CD14-positive monocyte (primary cell): Measurements from ENCODE around the gene TATDN2. TPM values are rescaled to one million over a fixed set of nuclear protein-coding genes. Genes with fewer than 3 reads are reported as not detected.

Source experiments
- DNase-seq, 3 donors: peaks; one replicate each; pipeline ENCODE4 v3.0.0-alpha.2; 2011 to 2022
- H2AFZ ChIP-seq: 2 replicates; pipeline ENCODE4 v1.6.0; 2012; ENCODE audit warnings: mild to moderate bottlenecking, low read depth, low read length, inconsistent platforms; ENCODE audit not compliant: insufficient read depth, poor library complexity, severe bottlenecking
- H3K27ac ChIP-seq, 2 donors: 1 replicate in 1 of 2; 2 replicates in 1 of 2; pipeline ENCODE4 v1.5.1; 2012 to 2013; ENCODE audit warnings: low read length in 2 of 2, control low read depth in 1 of 2, inconsistent platforms in 1 of 2, low read depth in 1 of 2, mild to moderate bottlenecking in 1 of 2
- H3K27me3 ChIP-seq, 2 donors: one replicate each; pipeline versions ENCODE4 v1.6.0 to v1.6.1; 2011 to 2013; ENCODE audit warnings: low read length in 2 of 2; ENCODE audit not compliant: control insufficient read depth in 2 of 2, insufficient read depth in 2 of 2
- H3K36me3 ChIP-seq, 2 donors: replicated peaks in 1 of 2; 1 replicate in 1 of 2; 2 replicates in 1 of 2; pipeline versions ENCODE4 v1.5.1 to v1.6.1; 2012 to 2013; ENCODE audit warnings: low read length in 2 of 2, control low read depth in 1 of 2, inconsistent platforms in 1 of 2, mild to moderate bottlenecking in 1 of 2; ENCODE audit not compliant: insufficient read depth in 2 of 2, control insufficient read depth in 1 of 2
- H3K4me1 ChIP-seq, 2 donors: 1 replicate in 1 of 2; 2 replicates in 1 of 2; pipeline versions ENCODE4 v1.5.1 to v1.6.1; 2012 to 2013; ENCODE audit warnings: low read length in 2 of 2, control low read depth in 1 of 2, inconsistent platforms in 1 of 2, mild to moderate bottlenecking in 1 of 2, moderate library complexity in 1 of 2; ENCODE audit not compliant: insufficient read depth in 2 of 2, control insufficient read depth in 1 of 2
- H3K4me2 ChIP-seq: replicated peaks from 2 replicates; pipeline ENCODE3; 2012; ENCODE audit warnings: low read length, moderate library complexity, mild to moderate bottlenecking; ENCODE audit not compliant: poor library complexity, severe bottlenecking; ENCODE audit errors: extremely low read depth
- H3K4me3 ChIP-seq, 3 experiments: fragments of 200-600 bp in 1 of 3; sonication (generic) in 1 of 3; replicated peaks in 1 of 3; 1 replicate in 2 of 3; 2 replicates in 1 of 3; pipeline ENCODE4 v1.5.1; 2011 to 2013; ENCODE audit warnings: low read length in 3 of 3, mild to moderate bottlenecking in 3 of 3, control low read depth in 2 of 3, low read depth in 2 of 3, inconsistent platforms in 1 of 3, moderate library complexity in 1 of 3
- H3K79me2 ChIP-seq: 2 replicates; pipeline ENCODE4 v1.6.0; 2012; ENCODE audit warnings: mild to moderate bottlenecking, control low read depth, inconsistent platforms, low read length, moderate library complexity; ENCODE audit not compliant: insufficient read depth
- H3K9ac ChIP-seq: 2 replicates; pipeline ENCODE4 v1.6.0; 2017; ENCODE audit warnings: low read length, mild to moderate bottlenecking; ENCODE audit not compliant: insufficient read depth, poor library complexity, severe bottlenecking
- H3K9me3 ChIP-seq, 2 donors: replicated peaks in 1 of 2; 1 replicate in 1 of 2; 2 replicates in 1 of 2; pipeline versions ENCODE4 v1.5.1 to v1.6.1; 2012 to 2013; ENCODE audit warnings: low read length in 2 of 2, control low read depth in 1 of 2; ENCODE audit not compliant: control insufficient read depth in 1 of 2, insufficient read depth in 1 of 2
- H4K20me1 ChIP-seq: 2 replicates; pipeline ENCODE4 v1.6.0; 2012; ENCODE audit warnings: mild to moderate bottlenecking, low read length, control low read depth, moderate library complexity; ENCODE audit not compliant: insufficient read depth
- H3K27ac Mint-ChIP-seq, 7 donors: one replicate each; pipeline ENCODE4 v1.8.0; 2020; ENCODE audit warnings: mild to moderate bottlenecking in 7 of 7, mixed read lengths in 7 of 7, moderate library complexity in 6 of 7, inconsistent platforms in 2 of 7
- H3K27me3 Mint-ChIP-seq, 3 donors: one replicate each; pipeline ENCODE4 v1.8.0; 2021 to 2022; ENCODE audit warnings: low read depth in 3 of 3, mild to moderate bottlenecking in 3 of 3, mixed read lengths in 3 of 3, moderate library complexity in 3 of 3, inconsistent platforms in 1 of 3
- H3K36me3 Mint-ChIP-seq, 2 donors: one replicate each; pipeline ENCODE4 v1.8.0; 2020; ENCODE audit warnings: mixed read lengths in 2 of 2, inconsistent platforms in 1 of 2, mild to moderate bottlenecking in 1 of 2
- H3K4me1 Mint-ChIP-seq: one replicate; pipeline ENCODE4 v1.8.0; 2020; ENCODE audit warnings: mild to moderate bottlenecking, mixed read lengths
- H3K4me3 Mint-ChIP-seq, 2 donors: one replicate each; pipeline ENCODE4 v1.8.0; 2020; ENCODE audit warnings: mild to moderate bottlenecking in 2 of 2, mixed read lengths in 2 of 2, moderate library complexity in 1 of 2
- H3K9me3 Mint-ChIP-seq, 7 donors: one replicate each; pipeline ENCODE4 v1.8.0; 2020 to 2022; ENCODE audit warnings: mixed read lengths in 7 of 7, mild to moderate bottlenecking in 6 of 7, moderate library complexity in 6 of 7, inconsistent platforms in 2 of 7
- CTCF ChIP-seq: fragments of 200-600 bp; IDR thresholded peaks from one replicate; pipeline ENCODE4 v1.8.0; 2022; ENCODE audit warnings: antibody characterized with exemption, mild to moderate bottlenecking
- WGBS: methylation state at CpG from one replicate; pipeline ENCODE4 v1.1.5; 2013; ENCODE audit warnings: missing lambda C conversion rate; ENCODE audit not compliant: insufficient coverage; 5-methylcytosine and 5-hydroxymethylcytosine counted together
- intact Hi-C, 2 donors: fragments of 100-400 bp; cut with micrococcal nuclease; formaldehyde crosslinking; loops; one replicate each; pipeline versions ENCODE4 v1.15.0 to v1.15.1; 2023
- polyA plus RNA-seq, 3 donors: library from polyadenylated mRNA; depleted of rRNA in 1 of 3; unstranded in 2 of 3; stranded (reverse) in 1 of 3; fragments of 300-500 nt in 2 of 3; fragments of >200 nt in 1 of 3; fragmentation: Illumina TruSeq in 2 of 3; gene quantifications; 1 replicate in 2 of 3; 2 replicates in 1 of 3; pipeline ENCODE4 v1.2.3, GENCODE V29; 2012 to 2021

The TATDN2 gene
- polyA plus RNA-seq, 3 donors = 6.0 to 27.1 (median 6.0) TPM

GRCh38 chr3:10272977-10273376 is 24.7 kb downstream of the TATDN2 start:
- no peak for DNase-seq
- H3K4me1 ChIP-seq = peaks cover 19 to 21% of the 10 kb centered on the region in 2 donors
- H3K36me3 ChIP-seq = peaks cover 66 to 86% of the 10 kb centered on the region in 2 donors
- H3K27ac Mint-ChIP-seq = peak overlapping the region in 6 of 7 donors; percentile 3 to 83 (median 51)
- H3K4me2 ChIP-seq = no peak overlapping the region
- WGBS = 100% methylated on average over 2 of the region's 2 CpGs
- H3K36me3 Mint-ChIP-seq = peaks cover 67 to 82% of the 10 kb centered on the region in 2 donors
- no peaks in the 10 kb centered on the region for H3K9me3 ChIP-seq
- peaks cover 20% of the 10 kb centered on the region for H3K4me1 Mint-ChIP-seq
- peaks cover 100% of the 10 kb centered on the region for H3K79me2 ChIP-seq
- no peak overlapping the region for H3K4me3 ChIP-seq
- peak overlapping the region in 1 of 2 donors; percentile 64 for H3K27ac ChIP-seq
- TF ChIP-seq CTCF = no peak
- H2AFZ ChIP-seq = no peak overlapping the region
- H3K27me3 Mint-ChIP-seq = no peaks in the 10 kb centered on the region
- H3K9ac ChIP-seq = peak overlapping the region; percentile 40
- peaks cover 99% of the 10 kb centered on the region for H4K20me1 ChIP-seq
- no peaks in the 10 kb centered on the region for H3K27me3 ChIP-seq
- H3K4me3 Mint-ChIP-seq = peak overlapping the region in 1 of 2 donors; percentile 11
- intact Hi-C loops = no loop called here
- H3K9me3 Mint-ChIP-seq = no peaks in the 10 kb centered on the region

- H3K4me1 Mint-ChIP-seq = peaks cover 20% of the 10 kb centered on the region
- H3K36me3 ChIP-seq = peaks cover 70 to 86% of the 10 kb centered on the region in 2 donors
Measured at GRCh38 chr3:10273702-10274305, 25.5 kb downstream of the TATDN2 start.

More at GRCh38 chr3:10273702-10274305, 25.5 kb downstream of the TATDN2 start:
- H4K20me1 ChIP-seq = peaks cover 99% of the 10 kb centered on the region
- Mint-ChIP-seq H3K27me3 (no peaks in the 10 kb centered on the region), H3K4me3 (no peak overlapping the region), H3K27ac (peak overlapping the region in 5 of 7 donors; percentile 24 to 83 (median 59)), H3K36me3 (peaks cover 65 to 85% of the 10 kb centered on the region in 2 donors), H3K9me3 (no peaks in the 10 kb centered on the region)
- H3K4me2 ChIP-seq = peak overlapping the region; percentile 38
- H3K9ac ChIP-seq = peak overlapping the region; percentile 40
- TF ChIP-seq CTCF = no peak
- DNase-seq = no peak
- intact Hi-C loops = no loop called here
- H3K4me1 ChIP-seq = peaks cover 19 to 21% of the 10 kb centered on the region in 2 donors
- H3K27me3 ChIP-seq = no peaks in the 10 kb centered on the region
- peaks cover 93% of the 10 kb centered on the region for H3K79me2 ChIP-seq
- peak overlapping the region in 1 of 2 donors; percentile 64 for H3K27ac ChIP-seq
- peak overlapping the region in 1 of 3 experiments; percentile 17 for H3K4me3 ChIP-seq
- no peak overlapping the region for H2AFZ ChIP-seq
- H3K9me3 ChIP-seq = no peaks in the 10 kb centered on the region
- 17% methylated on average over 1 of the region's 1 CpG for whole genome bisulfite sequencing
